Liver (tissue), 9 donors: ENCODE results near the gene ACSBG1. TPM values are rescaled to one million over a fixed set of nuclear protein-coding genes. Genes with fewer than 3 reads are reported as not detected.

ENCODE experiments used
- DNase-seq: peaks from one replicate; pipeline ENCODE4 v3.0.0-alpha.2; 2017; ENCODE audit warnings: low spot score
- H3K27ac ChIP-seq, 2 donors: one replicate each; pipeline ENCODE4 v1.7.0; 2013; ENCODE audit warnings: inconsistent platforms in 2 of 2, low read length in 2 of 2, control low read depth in 1 of 2, low read depth in 1 of 2, mild to moderate bottlenecking in 1 of 2
- H3K27me3 ChIP-seq, 4 donors: one replicate each; pipeline versions ENCODE4 v1.6.1 to v1.7.0; 2013; ENCODE audit warnings: low read length in 3 of 4, inconsistent platforms in 1 of 4, mild to moderate bottlenecking in 1 of 4, moderate library complexity in 1 of 4; ENCODE audit not compliant: control insufficient read depth in 4 of 4, insufficient read depth in 4 of 4
- H3K36me3 ChIP-seq, 4 donors: one replicate each; pipeline versions ENCODE4 v1.6.1 to v1.7.0; 2013; ENCODE audit warnings: low read length in 3 of 4, mild to moderate bottlenecking in 3 of 4, low read depth in 1 of 4, moderate library complexity in 1 of 4; ENCODE audit not compliant: control insufficient read depth in 4 of 4, insufficient read depth in 3 of 4
- H3K4me1 ChIP-seq, 4 donors: one replicate each; pipeline versions ENCODE4 v1.6.1 to v1.7.0; 2013; ENCODE audit warnings: low read length in 3 of 4, mild to moderate bottlenecking in 3 of 4, moderate library complexity in 1 of 4; ENCODE audit not compliant: control insufficient read depth in 4 of 4, insufficient read depth in 4 of 4
- H3K4me3 ChIP-seq, 3 donors: one replicate each; pipeline versions ENCODE4 v1.6.1 to v1.7.0; 2013; ENCODE audit warnings: low read length in 3 of 3, control low read depth in 1 of 3, low read depth in 1 of 3, mild to moderate bottlenecking in 1 of 3
- H3K9ac ChIP-seq, 2 donors: one replicate each; pipeline ENCODE4 v1.7.0; 2013; ENCODE audit warnings: low read length in 2 of 2, mild to moderate bottlenecking in 2 of 2, moderate library complexity in 2 of 2, control low read depth in 1 of 2, low read depth in 1 of 2
- H3K9me3 ChIP-seq, 4 donors: one replicate each; pipeline versions ENCODE4 v1.6.1 to v1.7.0; 2013; ENCODE audit warnings: low read length in 3 of 4; ENCODE audit not compliant: control insufficient read depth in 4 of 4
- EGR1 ChIP-seq, 2 donors: IDR thresholded peaks; 2 replicates each; pipeline ENCODE4 v1.6.1; 2016 to 2018; ENCODE audit warnings: antibody characterized with exemption in 2 of 2, low read depth in 2 of 2
- FOXA1 ChIP-seq: IDR thresholded peaks from 2 replicates; pipeline ENCODE4 v1.6.1; 2016; ENCODE audit warnings: antibody characterized with exemption
- FOXA2 ChIP-seq: IDR thresholded peaks from 2 replicates; pipeline ENCODE4 v1.6.1; 2016; ENCODE audit warnings: antibody characterized with exemption
- GABPA ChIP-seq, 2 donors: IDR thresholded peaks in 1 of 2; conservative IDR thresholded peaks in 1 of 2; 2 replicates each; pipeline ENCODE4 v1.6.1; 2016; ENCODE audit warnings: antibody characterized with exemption in 2 of 2, mild to moderate bottlenecking in 1 of 2, moderate library complexity in 1 of 2
- HNF4A ChIP-seq, 2 donors: conservative IDR thresholded peaks; 2 replicates each; pipeline ENCODE4 v1.6.1; 2016; ENCODE audit warnings: antibody characterized with exemption in 2 of 2, mild to moderate bottlenecking in 2 of 2
- HNF4G ChIP-seq: IDR thresholded peaks from 2 replicates; pipeline ENCODE4 v1.6.1; 2016; ENCODE audit warnings: antibody characterized with exemption
- JUND ChIP-seq, 2 donors: IDR thresholded peaks; 2 replicates each; pipeline ENCODE4 v1.6.1; 2016; ENCODE audit warnings: antibody characterized with exemption in 2 of 2
- NR2F2 ChIP-seq: IDR thresholded peaks from 2 replicates; pipeline ENCODE4 v1.6.1; 2016; ENCODE audit warnings: antibody characterized with exemption
- RXRA ChIP-seq, 2 donors: IDR thresholded peaks; 2 replicates each; pipeline ENCODE4 v1.6.1; 2017 to 2018; ENCODE audit warnings: antibody characterized with exemption in 2 of 2, mild to moderate bottlenecking in 1 of 2
- SP1 ChIP-seq: IDR thresholded peaks from 2 replicates; pipeline ENCODE4 v1.6.1; 2018; ENCODE audit warnings: antibody characterized with exemption, mild to moderate bottlenecking
- TAF1 ChIP-seq: conservative IDR thresholded peaks from 2 replicates; pipeline ENCODE4 v1.6.1; 2016; ENCODE audit warnings: antibody characterized with exemption, mild to moderate bottlenecking
- YY1 ChIP-seq: IDR thresholded peaks from 2 replicates; pipeline ENCODE4 v1.6.1; 2016; ENCODE audit warnings: antibody characterized with exemption, mild to moderate bottlenecking
- WGBS: extraction: QIAGEN DNeasy Blood & Tissue Kit; methylation state at CpG from one replicate; pipeline ENCODE4 v1.1.7; 2013; 5-methylcytosine and 5-hydroxymethylcytosine counted together
- polyA plus RNA-seq, 2 donors: library from polyadenylated mRNA; stranded (reverse) in 1 of 2; unstranded in 1 of 2; fragments of 200-250 nt in 1 of 2; fragments of >200 nt in 1 of 2; fragmentation: Nextera tagmentation in 1 of 2; extraction: Ambion mirVana in 1 of 2; gene quantifications; one replicate each; pipeline versions ENCODE4 v1.2.1 to v1.2.3, GENCODE V29; 2013 to 2015
- total RNA-seq, 2 donors: library from RNA; depleted of rRNA; stranded (reverse); fragments of >200 nt; gene quantifications; one replicate each; pipeline ENCODE4 v1.2.3, GENCODE V29; 2014
- TF ChIP-seq, protein P1 (sequence below): IDR thresholded peaks from 2 replicates; pipeline ENCODE4 v1.6.1; 2016; ENCODE audit warnings: antibody characterized with exemption
- TF ChIP-seq, protein P2 (sequence below): fragments of 150-350 bp; IDR thresholded peaks from 2 replicates; pipeline ENCODE4 v1.5.1; 2017; ENCODE audit warnings: improper control_type of control experiment, low read depth, low read length; ENCODE audit not compliant: missing input control
- TF ChIP-seq, protein P3 (sequence below): IDR thresholded peaks from 2 replicates; pipeline ENCODE4 v1.6.1; 2016; ENCODE audit warnings: antibody characterized with exemption
- TF ChIP-seq, protein P4 (sequence below): IDR thresholded peaks from 2 replicates; pipeline ENCODE4 v1.6.1; 2016; ENCODE audit warnings: antibody characterized with exemption
- TF ChIP-seq, protein P5 (sequence below): IDR thresholded peaks from 2 replicates; pipeline ENCODE4 v1.6.1; 2016; ENCODE audit warnings: antibody characterized with exemption, mild to moderate bottlenecking
- donor health status: healthy.
- donor health status: healthy.
- donor health status: healthy.
- donor health status: healthy.
- donor health status: healthy.

ACSBG1 gene
- total and polyA plus RNA-seq, 4 donors: under 0.01 to 3.8 (median 0.15) TPM

DNA sequence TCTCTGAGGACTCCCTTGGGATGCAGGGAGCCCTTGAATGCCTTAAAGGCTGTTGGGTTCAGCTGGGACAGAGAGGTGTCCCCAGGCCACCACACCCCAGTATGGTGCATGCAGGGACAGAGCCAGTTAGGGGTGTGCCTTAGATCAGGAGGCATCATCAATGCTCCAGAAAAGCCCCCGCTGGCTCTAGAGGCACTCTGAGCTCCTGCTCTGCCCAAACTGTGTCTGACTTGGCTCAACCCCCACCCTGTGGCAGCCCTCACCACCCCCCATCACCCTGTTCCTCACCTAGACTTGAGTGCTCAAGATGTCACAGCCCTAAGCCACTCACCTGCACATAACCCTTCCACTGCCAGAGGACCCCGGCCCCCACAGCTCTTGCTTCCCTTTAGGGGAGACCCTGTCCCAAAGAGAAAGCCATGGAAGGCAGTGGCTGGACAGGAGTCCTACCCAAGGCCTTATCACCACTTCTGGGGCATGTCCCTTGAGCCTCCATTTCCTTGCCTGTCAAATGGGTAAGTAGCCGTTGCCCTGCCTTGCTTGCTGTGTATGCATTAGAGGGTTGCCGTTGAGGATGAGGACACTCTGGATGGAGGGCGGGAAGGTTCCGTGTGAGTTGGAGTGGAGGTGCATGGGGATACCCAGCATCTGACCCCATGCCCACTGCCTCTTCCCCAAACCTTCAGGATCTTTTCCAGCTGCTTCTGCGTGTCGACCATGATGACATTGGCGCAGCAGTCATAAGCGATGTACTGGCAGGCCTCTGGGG lies 41.4 kb downstream of the ACSBG1 start:
- WGBS: 94% methylated on average over 10 of the region's 10 CpGs
- no peaks in the 10 kb centered on the region for H3K36me3 ChIP-seq
- no peak overlapping the region for H3K4me3 ChIP-seq
- H3K9me3 ChIP-seq: no peaks in the 10 kb centered on the region
- no peaks in the 10 kb centered on the region for H3K4me1 ChIP-seq
- DNase-seq: no peak
- H3K27ac ChIP-seq: no peak overlapping the region
- TF ChIP-seq JUND (IDR thresholded peaks at IDR 0.05): no peak
- H3K9ac ChIP-seq: no peak overlapping the region
- H3K27me3 ChIP-seq: no peaks in the 10 kb centered on the region

DNA sequence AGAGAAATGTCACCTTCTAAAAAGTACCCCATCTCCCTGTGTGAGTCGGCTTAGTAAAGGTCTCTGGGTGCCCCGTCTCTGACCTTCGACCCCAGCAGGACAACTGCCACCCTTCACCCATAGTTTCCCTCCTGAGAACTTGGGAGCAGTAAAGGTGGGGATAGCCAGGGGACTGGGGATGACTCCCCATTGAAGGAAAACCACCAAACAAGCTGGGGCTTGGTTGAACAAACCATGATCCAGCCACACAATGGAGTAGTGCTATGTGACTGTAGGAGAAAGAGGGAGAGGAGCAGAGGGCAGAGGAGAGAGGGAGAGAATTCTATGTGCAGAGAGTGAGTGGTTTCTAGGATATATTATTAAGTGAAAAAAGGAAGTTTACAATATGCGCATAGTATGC lies 51.5 kb downstream of the ACSBG1 start:
- Histone ChIP-seq H3K9ac (no peak overlapping the region), H3K27ac (no peak overlapping the region), H3K4me1 (no peaks in the 10 kb centered on the region), H3K4me3 (no peak overlapping the region), H3K36me3 (no peaks in the 10 kb centered on the region), H3K9me3 (no peaks in the 10 kb centered on the region), H3K27me3 (no peaks in the 10 kb centered on the region)
- WGBS: 89% methylated on average over 4 of the region's 4 CpGs
- DNase-seq: no peak
- TF ChIP-seq YY1 (no peak), FOXA1 (no peak), RXRA (IDR thresholded peaks at IDR 0.05) (no peak), HNF4G (no peak), SP1 (no peak)
- TF ChIP-seq, protein P1, sequence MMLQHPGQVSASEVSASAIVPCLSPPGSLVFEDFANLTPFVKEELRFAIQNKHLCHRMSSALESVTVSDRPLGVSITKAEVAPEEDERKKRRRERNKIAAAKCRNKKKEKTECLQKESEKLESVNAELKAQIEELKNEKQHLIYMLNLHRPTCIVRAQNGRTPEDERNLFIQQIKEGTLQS: no peak
- TF ChIP-seq, protein P2, sequence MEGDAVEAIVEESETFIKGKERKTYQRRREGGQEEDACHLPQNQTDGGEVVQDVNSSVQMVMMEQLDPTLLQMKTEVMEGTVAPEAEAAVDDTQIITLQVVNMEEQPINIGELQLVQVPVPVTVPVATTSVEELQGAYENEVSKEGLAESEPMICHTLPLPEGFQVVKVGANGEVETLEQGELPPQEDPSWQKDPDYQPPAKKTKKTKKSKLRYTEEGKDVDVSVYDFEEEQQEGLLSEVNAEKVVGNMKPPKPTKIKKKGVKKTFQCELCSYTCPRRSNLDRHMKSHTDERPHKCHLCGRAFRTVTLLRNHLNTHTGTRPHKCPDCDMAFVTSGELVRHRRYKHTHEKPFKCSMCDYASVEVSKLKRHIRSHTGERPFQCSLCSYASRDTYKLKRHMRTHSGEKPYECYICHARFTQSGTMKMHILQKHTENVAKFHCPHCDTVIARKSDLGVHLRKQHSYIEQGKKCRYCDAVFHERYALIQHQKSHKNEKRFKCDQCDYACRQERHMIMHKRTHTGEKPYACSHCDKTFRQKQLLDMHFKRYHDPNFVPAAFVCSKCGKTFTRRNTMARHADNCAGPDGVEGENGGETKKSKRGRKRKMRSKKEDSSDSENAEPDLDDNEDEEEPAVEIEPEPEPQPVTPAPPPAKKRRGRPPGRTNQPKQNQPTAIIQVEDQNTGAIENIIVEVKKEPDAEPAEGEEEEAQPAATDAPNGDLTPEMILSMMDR: no peak

DNA sequence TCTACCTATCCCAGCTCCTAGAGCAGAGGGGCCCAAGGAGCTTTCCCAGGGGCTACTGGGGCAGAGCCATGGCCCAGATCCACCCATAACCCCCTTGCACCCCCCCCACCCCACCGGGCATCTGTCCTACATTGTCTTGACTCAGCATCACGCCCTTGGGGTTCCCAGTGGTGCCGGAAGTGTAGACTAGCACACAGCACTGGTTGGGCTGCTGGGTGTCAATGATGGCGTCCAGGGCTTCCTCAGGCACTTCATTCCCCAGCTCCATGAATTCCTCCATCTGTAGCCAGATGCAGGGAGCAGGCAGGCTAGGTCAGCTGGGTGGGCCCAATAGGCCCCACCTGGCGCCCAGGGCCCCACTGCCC lies 52.0 kb downstream of the ACSBG1 start:
- no peaks in the 10 kb centered on the region for H3K4me1 ChIP-seq
- WGBS: 92% methylated on average over 5 of the region's 5 CpGs
- no peaks in the 10 kb centered on the region for H3K36me3 ChIP-seq
- H3K4me3 ChIP-seq: no peak overlapping the region
- no peak for TF ChIP-seq FOXA1
- TF ChIP-seq, protein P1: no peak
- TF ChIP-seq JUND (IDR thresholded peaks at IDR 0.05): no peak
- TF ChIP-seq, protein P3, sequence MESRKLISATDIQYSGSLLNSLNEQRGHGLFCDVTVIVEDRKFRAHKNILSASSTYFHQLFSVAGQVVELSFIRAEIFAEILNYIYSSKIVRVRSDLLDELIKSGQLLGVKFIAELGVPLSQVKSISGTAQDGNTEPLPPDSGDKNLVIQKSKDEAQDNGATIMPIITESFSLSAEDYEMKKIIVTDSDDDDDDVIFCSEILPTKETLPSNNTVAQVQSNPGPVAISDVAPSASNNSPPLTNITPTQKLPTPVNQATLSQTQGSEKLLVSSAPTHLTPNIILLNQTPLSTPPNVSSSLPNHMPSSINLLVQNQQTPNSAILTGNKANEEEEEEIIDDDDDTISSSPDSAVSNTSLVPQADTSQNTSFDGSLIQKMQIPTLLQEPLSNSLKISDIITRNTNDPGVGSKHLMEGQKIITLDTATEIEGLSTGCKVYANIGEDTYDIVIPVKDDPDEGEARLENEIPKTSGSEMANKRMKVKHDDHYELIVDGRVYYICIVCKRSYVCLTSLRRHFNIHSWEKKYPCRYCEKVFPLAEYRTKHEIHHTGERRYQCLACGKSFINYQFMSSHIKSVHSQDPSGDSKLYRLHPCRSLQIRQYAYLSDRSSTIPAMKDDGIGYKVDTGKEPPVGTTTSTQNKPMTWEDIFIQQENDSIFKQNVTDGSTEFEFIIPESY: no peak
- no peak for TF ChIP-seq FOXA2
- TF ChIP-seq HNF4A (conservative IDR thresholded peaks at IDR 0.05): no peak
- no peak for TF ChIP-seq YY1
- TF ChIP-seq RXRA (IDR thresholded peaks at IDR 0.05): no peak
- TF ChIP-seq, protein P4, sequence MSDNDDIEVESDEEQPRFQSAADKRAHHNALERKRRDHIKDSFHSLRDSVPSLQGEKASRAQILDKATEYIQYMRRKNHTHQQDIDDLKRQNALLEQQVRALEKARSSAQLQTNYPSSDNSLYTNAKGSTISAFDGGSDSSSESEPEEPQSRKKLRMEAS: no peak
- no peak for TF ChIP-seq EGR1 (IDR thresholded peaks at IDR 0.05; ENCODE audit: low read depth in 2 of 2)
- no peak for TF ChIP-seq TAF1
- TF ChIP-seq, protein P5, sequence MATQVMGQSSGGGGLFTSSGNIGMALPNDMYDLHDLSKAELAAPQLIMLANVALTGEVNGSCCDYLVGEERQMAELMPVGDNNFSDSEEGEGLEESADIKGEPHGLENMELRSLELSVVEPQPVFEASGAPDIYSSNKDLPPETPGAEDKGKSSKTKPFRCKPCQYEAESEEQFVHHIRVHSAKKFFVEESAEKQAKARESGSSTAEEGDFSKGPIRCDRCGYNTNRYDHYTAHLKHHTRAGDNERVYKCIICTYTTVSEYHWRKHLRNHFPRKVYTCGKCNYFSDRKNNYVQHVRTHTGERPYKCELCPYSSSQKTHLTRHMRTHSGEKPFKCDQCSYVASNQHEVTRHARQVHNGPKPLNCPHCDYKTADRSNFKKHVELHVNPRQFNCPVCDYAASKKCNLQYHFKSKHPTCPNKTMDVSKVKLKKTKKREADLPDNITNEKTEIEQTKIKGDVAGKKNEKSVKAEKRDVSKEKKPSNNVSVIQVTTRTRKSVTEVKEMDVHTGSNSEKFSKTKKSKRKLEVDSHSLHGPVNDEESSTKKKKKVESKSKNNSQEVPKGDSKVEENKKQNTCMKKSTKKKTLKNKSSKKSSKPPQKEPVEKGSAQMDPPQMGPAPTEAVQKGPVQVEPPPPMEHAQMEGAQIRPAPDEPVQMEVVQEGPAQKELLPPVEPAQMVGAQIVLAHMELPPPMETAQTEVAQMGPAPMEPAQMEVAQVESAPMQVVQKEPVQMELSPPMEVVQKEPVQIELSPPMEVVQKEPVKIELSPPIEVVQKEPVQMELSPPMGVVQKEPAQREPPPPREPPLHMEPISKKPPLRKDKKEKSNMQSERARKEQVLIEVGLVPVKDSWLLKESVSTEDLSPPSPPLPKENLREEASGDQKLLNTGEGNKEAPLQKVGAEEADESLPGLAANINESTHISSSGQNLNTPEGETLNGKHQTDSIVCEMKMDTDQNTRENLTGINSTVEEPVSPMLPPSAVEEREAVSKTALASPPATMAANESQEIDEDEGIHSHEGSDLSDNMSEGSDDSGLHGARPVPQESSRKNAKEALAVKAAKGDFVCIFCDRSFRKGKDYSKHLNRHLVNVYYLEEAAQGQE: no peak
- no peak for TF ChIP-seq NR2F2
- no peak for TF ChIP-seq HNF4G
- no peak for TF ChIP-seq SP1
- TF ChIP-seq GABPA (IDR thresholded peaks at IDR 0.05 in 1 of 2, conservative IDR thresholded peaks at IDR 0.05 in 1 of 2): no peak
- H3K27ac ChIP-seq: no peak overlapping the region
- no peaks in the 10 kb centered on the region for H3K9me3 ChIP-seq
- DNase-seq: no peak
- no peaks in the 10 kb centered on the region for H3K27me3 ChIP-seq
- H3K9ac ChIP-seq: no peak overlapping the region
